ENCODE data around the gene MYBPHL.

Gene MYBPHL

GRCh38 chr1:109252893-109253802, 53.7 kb downstream of the MYBPHL start:
- DNase-seq (ENCODE audit: low read depth in 2 of 2): no peak

DNA sequence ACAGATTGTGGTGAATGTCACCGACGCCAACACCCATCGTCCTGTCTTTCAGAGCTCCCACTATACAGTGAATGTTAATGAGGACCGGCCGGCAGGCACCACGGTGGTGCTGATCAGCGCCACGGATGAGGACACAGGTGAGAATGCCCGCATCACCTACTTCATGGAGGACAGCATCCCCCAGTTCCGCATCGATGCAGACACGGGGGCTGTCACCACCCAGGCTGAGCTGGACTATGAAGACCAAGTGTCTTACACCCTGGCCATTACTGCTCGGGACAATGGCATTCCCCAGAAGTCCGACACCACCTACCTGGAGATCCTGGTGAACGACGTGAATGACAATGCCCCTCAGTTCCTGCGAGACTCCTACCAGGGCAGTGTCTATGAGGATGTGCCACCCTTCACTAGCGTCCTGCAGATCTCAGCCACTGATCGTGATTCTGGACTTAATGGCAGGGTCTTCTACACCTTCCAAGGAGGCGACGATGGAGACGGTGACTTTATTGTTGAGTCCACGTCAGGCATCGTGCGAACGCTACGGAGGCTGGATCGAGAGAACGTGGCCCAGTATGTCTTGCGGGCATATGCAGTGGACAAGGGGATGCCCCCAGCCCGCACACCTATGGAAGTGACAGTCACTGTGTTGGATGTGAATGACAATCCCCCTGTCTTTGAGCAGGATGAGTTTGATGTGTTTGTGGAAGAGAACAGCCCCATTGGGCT, 54.5 kb downstream of the MYBPHL start:
- DNase-seq (ENCODE audit: low read depth in 2 of 2): no peak

- DNase-seq (ENCODE audit: low read depth in 2 of 2): no peak
Observed at GRCh38 chr1:109251277-109252166, 55.3 kb downstream of the MYBPHL start.

DNA sequence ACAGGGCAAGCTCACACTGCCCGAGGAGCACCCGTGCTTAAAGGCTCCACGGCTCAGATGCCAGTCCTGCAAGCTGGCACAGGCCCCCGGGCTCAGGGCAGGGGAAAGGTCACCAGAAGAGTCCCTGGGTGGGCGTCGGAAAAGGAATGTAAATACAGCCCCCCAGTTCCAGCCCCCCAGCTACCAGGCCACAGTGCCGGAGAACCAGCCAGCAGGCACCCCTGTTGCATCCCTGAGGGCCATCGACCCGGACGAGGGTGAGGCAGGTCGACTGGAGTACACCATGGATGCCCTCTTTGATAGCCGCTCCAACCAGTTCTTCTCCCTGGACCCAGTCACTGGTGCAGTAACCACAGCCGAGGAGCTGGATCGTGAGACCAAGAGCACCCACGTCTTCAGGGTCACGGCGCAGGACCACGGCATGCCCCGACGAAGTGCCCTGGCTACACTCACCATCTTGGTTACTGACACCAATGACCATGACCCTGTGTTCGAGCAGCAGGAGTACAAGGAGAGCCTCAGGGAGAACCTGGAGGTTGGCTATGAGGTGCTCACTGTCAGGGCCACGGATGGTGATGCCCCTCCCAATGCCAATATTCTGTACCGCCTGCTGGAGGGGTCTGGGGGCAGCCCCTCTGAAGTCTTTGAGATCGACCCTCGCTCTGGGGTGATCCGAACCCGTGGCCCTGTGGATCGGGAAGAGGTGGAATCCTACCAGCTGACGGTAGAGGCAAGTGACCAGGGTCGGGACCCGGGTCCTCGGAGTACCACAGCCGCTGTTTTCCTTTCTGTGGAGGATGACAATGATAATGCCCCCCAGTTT, 56.1 kb downstream of the MYBPHL start:
- DNase-seq (ENCODE audit: low read depth in 2 of 2): no peak

GRCh38 chr1:109249654-109250401, 57.0 kb downstream of the MYBPHL start:
- DNase-seq (ENCODE audit: low read depth in 2 of 2): no peak

DNA sequence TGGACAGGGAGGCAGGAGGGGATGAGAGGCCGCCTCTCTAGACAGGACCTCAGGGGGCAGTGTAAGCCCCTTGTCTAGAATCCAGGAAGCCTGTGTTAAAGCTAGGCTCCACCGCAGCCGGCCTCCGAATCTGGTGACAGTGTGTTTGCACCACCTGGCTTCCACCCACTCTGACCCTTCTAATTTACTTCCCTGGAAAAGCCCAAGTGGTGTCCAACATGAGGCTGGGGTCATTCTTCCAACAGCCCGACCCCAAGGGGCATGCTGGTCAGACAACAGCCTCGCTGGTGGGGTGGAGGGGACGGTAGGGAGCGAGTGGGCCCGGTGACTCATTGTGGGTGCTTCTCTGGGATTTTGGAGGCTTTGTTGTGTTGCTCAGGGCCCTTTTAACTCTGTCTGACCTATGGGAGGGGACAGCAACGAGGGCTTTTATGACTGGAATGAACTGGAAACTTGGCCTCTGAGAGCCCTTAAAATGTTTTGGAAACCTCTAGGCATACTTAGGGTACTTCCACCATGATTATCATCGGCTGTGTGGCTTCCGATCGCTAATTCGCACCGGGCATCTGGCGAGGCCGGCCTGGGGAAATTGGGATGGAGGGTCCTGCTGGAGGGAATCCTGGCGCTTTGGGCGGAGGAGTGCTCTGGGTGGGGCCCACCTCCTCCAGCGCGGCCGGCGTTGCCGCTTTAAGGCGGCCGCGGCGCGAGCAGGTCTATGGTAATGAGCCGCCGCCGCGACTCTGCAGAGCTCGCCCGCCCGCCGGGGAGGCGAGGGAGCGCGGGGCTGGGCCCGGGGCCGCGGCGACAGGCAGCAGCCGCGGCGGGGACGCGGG, 57.8 kb downstream of the MYBPHL start, which contains the start of gene CELSR2:
Gene CELSR2, plus strand, starts transcription at position 743 of the 833 bp plus-strand sequence. CDS start 541 bp downstream, outside the sequence.
- DNase-seq (ENCODE audit: low read depth in 2 of 2): no peak

- DNase-seq (ENCODE audit: low read depth in 2 of 2): no peak
Observed at GRCh38 chr1:109248444-109248796, 58.4 kb downstream of the MYBPHL start.

GRCh38 chr1:109247401-109248365, 59.1 kb downstream of the MYBPHL start:
- DNase-seq (ENCODE audit: low read depth in 2 of 2): no peak

DNA sequence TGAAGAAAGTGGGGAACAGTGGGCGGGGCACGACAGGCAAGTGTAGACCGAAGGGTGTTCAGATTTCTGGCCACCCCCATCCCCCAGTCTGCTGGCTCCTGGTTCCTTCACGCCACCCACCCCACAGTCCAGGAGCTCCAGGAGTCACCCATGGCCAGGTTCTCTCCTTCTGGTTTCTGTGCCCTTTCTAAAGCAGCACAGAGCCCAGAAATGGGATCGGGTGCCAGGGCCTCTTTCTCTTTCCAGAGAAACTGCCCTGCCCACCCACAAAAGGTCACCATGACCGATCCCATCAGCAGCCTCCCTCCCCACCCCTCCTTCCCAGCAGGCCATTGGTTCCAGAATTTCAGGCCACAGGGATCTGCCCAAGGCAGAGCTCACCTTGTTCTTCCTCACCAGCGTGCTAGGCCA, 60.7 kb downstream of the MYBPHL start:
- DNase-seq (ENCODE audit: low read depth in 2 of 2): no peak

GRCh38 chr1:109243860-109244552, 62.8 kb downstream of the MYBPHL start:
- no peak for DNase-seq (ENCODE audit: low read depth in 2 of 2)

DNA sequence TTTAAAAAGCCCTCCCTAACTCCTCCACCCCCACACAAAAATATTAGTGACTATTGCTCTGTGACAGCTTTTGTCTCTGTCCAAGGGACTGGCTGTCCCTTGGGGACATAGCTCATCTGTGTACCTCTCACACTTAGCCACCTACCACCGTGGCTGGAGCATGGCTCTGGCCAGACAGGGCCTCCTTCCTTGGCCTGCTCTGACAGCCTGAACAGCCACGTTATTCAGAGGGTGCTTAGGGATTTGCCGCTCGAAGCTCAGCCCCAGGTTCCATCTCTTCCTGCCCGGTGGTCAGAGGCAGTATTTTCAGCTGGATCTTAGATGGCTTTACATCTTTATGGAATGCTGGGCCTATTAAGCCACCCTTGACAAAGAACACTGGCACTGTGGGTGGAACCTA, 63.6 kb downstream of the MYBPHL start:
- DNase-seq (ENCODE audit: low read depth in 2 of 2): no peak

GRCh38 chr1:109242387-109242786, 64.4 kb downstream of the MYBPHL start:
- DNase-seq (ENCODE audit: low read depth in 2 of 2): no peak

Data from fibroblast of skin of left quadriceps (primary cell).